Tibial nerve (tissue), 4 donors: Measurements from ENCODE around the gene FSTL4. TPM values are rescaled to one million over a fixed set of nuclear protein-coding genes. Genes with fewer than 3 reads are reported as not detected.
A peak's percentile ranks its signal among the peaks of the same experiment; 100 is the strongest.

Source experiments
- DNase-seq, 2 donors: peaks; one replicate each; pipeline ENCODE4 v3.0.0-alpha.2; 2019; ENCODE audit warnings: low spot score in 2 of 2
- H3K27ac ChIP-seq, 4 donors: fragments of 200-600 bp; sonication (generic) in 3 of 4; one replicate each; pipeline ENCODE4 v1.5.1; 2017 to 2019; ENCODE audit warnings: mild to moderate bottlenecking in 1 of 4
- H3K27me3 ChIP-seq, 2 donors: fragments of 200-600 bp; sonication (generic) in 1 of 2; one replicate each; pipeline versions ENCODE4 v1.5.1 to v1.6.0; 2017 to 2019
- H3K36me3 ChIP-seq, 3 donors: fragments of 200-600 bp; sonication (generic); one replicate each; pipeline ENCODE4 v1.5.1; 2018 to 2019
- H3K4me1 ChIP-seq, 4 donors: fragments of 200-600 bp; sonication (generic) in 3 of 4; one replicate each; pipeline ENCODE4 v1.5.1; 2017 to 2019
- H3K4me3 ChIP-seq, 4 donors: fragments of 200-600 bp; sonication (generic) in 3 of 4; one replicate each; pipeline ENCODE4 v1.5.1; 2017 to 2019; ENCODE audit warnings: mild to moderate bottlenecking in 1 of 4, moderate library complexity in 1 of 4
- H3K9me3 ChIP-seq, 4 donors: fragments of 200-600 bp; sonication (generic) in 3 of 4; one replicate each; pipeline ENCODE4 v1.5.1; 2017 to 2019
- CTCF ChIP-seq, 5 experiments: fragments of 200-600 bp in 3 of 5; fragments of 450-650 bp in 2 of 5; sonication (generic) in 3 of 5; IDR thresholded peaks; one replicate each; pipeline ENCODE4 v1.5.1; 2016 to 2019; ENCODE audit warnings: antibody characterized with exemption in 5 of 5, mild to moderate bottlenecking in 3 of 5, moderate library complexity in 2 of 5
- EP300 ChIP-seq, 2 donors: sonication (generic); formaldehyde crosslinking; IDR thresholded peaks; one replicate each; pipeline ENCODE4 v1.6.1; 2017; ENCODE audit warnings: antibody characterized with exemption in 2 of 2, mild to moderate bottlenecking in 1 of 2
- POLR2A ChIP-seq, 2 donors: fragments of 450-650 bp; IDR thresholded peaks; one replicate each; pipeline ENCODE4 v1.6.1; 2017; ENCODE audit warnings: antibody characterized with exemption in 2 of 2, mild to moderate bottlenecking in 2 of 2, moderate library complexity in 2 of 2
- WGBS, 2 donors: methylation state at CpG; one replicate each; pipeline ENCODE4 v1.1.5; 2018; 5-methylcytosine and 5-hydroxymethylcytosine counted together
- total RNA-seq, 4 donors: library from RNA; depleted of rRNA; stranded (reverse); fragments of >200 nt; gene quantifications; one replicate each; pipeline ENCODE4 v1.1.0, GENCODE V29; 2016

FSTL4 gene
- total RNA-seq, 4 donors from 2014 or later, result 0.22 TPM; not detected in 3

DNA sequence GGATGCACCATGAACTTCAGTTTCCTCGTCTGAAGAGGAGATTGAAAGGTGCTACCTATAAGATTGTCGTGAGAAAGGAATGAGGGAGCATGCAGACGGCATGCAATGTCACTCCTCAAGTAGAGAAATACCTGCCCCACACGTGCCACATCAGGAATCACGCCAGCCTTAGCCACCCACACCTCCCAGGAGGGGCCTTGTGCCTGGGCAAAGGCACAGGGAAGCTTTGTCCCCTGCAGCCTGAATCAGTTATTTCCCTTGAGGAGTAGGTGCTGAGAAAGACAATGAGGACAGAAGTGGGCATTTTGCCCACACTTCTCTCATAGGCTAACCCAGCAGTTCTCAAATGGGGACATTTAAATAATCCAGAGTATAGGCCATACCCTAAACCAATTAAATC, 31.0 kb downstream of the FSTL4 start:
- H3K27ac ChIP-seq, result no peak overlapping the region
- H3K4me1 ChIP-seq, result no peaks in the 10 kb centered on the region
- no peaks in the 10 kb centered on the region for H3K36me3 ChIP-seq
- TF ChIP-seq POLR2A (IDR thresholded peaks at IDR 0.05) (no peak), EP300 (IDR thresholded peaks at IDR 0.05) (no peak), CTCF (IDR thresholded peaks at IDR 0.05) (no peak)
- no peaks in the 10 kb centered on the region for H3K9me3 ChIP-seq
- no peak for DNase-seq
- H3K27me3 ChIP-seq, result no peaks in the 10 kb centered on the region
- 67 to 74% methylated on average over 5 of the region's 5 CpGs for WGBS, 2 donors
- no peak overlapping the region for H3K4me3 ChIP-seq

GRCh38 chr5:133580618-133581017, 31.7 kb downstream of the FSTL4 start:
- no peak overlapping the region for H3K27ac ChIP-seq
- no peak for DNase-seq
- H3K4me1 ChIP-seq, result no peaks in the 10 kb centered on the region
- no peak overlapping the region for H3K4me3 ChIP-seq
- no peaks in the 10 kb centered on the region for H3K9me3 ChIP-seq
- WGBS, 2 donors, result 66 to 74% methylated on average over 7 of the region's 7 CpGs
- H3K27me3 ChIP-seq, result no peaks in the 10 kb centered on the region
- no peaks in the 10 kb centered on the region for H3K36me3 ChIP-seq
- TF ChIP-seq CTCF (IDR thresholded peaks at IDR 0.05), result no peak
- TF ChIP-seq POLR2A (IDR thresholded peaks at IDR 0.05), result no peak
- no peak for TF ChIP-seq EP300 (IDR thresholded peaks at IDR 0.05)

GRCh38 chr5:133579766-133580165, 32.6 kb downstream of the FSTL4 start:
- Histone ChIP-seq H3K9me3 (no peaks in the 10 kb centered on the region), H3K36me3 (no peaks in the 10 kb centered on the region), H3K4me3 (no peak overlapping the region), H3K27me3 (no peaks in the 10 kb centered on the region), H3K27ac (no peak overlapping the region), H3K4me1 (no peaks in the 10 kb centered on the region)
- DNase-seq, result no peak
- TF ChIP-seq EP300 (IDR thresholded peaks at IDR 0.05) (no peak), POLR2A (IDR thresholded peaks at IDR 0.05) (no peak), CTCF (IDR thresholded peaks at IDR 0.05) (no peak)
- 77 to 81% methylated on average over 4 of the region's 4 CpGs for WGBS, 2 donors

DNA sequence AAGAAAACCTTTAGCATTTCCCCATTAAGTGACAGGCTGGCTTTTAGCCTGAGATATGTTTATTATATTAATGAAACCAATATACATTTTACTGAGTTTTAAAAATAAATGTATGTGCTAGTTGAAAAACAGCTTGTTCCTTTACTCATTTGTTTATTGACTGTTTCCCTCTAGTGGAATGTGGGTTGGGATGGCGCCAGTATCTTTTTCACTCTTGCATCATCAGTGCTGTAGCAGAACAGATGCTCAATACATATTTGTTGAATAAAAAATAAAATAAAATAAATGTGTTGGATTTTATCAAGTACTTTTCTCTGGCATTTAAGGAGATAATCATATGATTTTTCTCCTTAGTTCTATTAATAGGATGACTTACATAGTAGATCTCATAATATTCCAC, 43.0 kb downstream of the FSTL4 start:
- no peak for TF ChIP-seq POLR2A (IDR thresholded peaks at IDR 0.05)
- no peak for TF ChIP-seq EP300 (IDR thresholded peaks at IDR 0.05)
- no peak for TF ChIP-seq CTCF (IDR thresholded peaks at IDR 0.05)
- H3K27me3 ChIP-seq, result no peaks in the 10 kb centered on the region
- H3K9me3 ChIP-seq, result peaks cover 0 to 17% (median 0%) of the 10 kb centered on the region in 4 donors
- H3K4me1 ChIP-seq, result no peaks in the 10 kb centered on the region
- peak in 1 of 2 donors; percentile 24 for DNase-seq
- H3K27ac ChIP-seq, result no peak overlapping the region
- H3K36me3 ChIP-seq, result no peaks in the 10 kb centered on the region
- 57 to 72% methylated on average over 1 of the region's 1 CpG for WGBS, 2 donors
- H3K4me3 ChIP-seq, result no peak overlapping the region

GRCh38 chr5:133565993-133566392, 46.3 kb downstream of the FSTL4 start:
- no peak overlapping the region for H3K27ac ChIP-seq
- H3K4me3 ChIP-seq, result no peak overlapping the region
- WGBS, 2 donors, result 65 to 67% methylated on average over 3 of the region's 3 CpGs
- H3K27me3 ChIP-seq, result no peaks in the 10 kb centered on the region
- H3K36me3 ChIP-seq, result no peaks in the 10 kb centered on the region
- H3K4me1 ChIP-seq, result no peaks in the 10 kb centered on the region
- H3K9me3 ChIP-seq, result no peaks in the 10 kb centered on the region
- DNase-seq, result peak in 1 of 2 donors; percentile 54
- no peak for TF ChIP-seq POLR2A (IDR thresholded peaks at IDR 0.05)
- no peak for TF ChIP-seq EP300 (IDR thresholded peaks at IDR 0.05)
- TF ChIP-seq CTCF (IDR thresholded peaks at IDR 0.05), result no peak
